Stimulated activated CD8-positive, alpha-beta memory T cell treated with anti-CD3 and anti-CD28 coated beads, Interleukin-2, amount 100 ng/mL, for 1 hour (primary cell): ENCODE results near the gene PEAK1.
"Not testable (repeated sequence)": the region's sequence is repeated elsewhere in the genome, so short reads cannot be mapped to it uniquely, and the experiment has no call there.

Experiments
- DNase-seq, 2 donors: peaks; one replicate each; pipeline ENCODE4 v3.0.0-alpha.2; 2020; ENCODE audit warnings: low read depth in 2 of 2

The PEAK1 gene

DNA sequence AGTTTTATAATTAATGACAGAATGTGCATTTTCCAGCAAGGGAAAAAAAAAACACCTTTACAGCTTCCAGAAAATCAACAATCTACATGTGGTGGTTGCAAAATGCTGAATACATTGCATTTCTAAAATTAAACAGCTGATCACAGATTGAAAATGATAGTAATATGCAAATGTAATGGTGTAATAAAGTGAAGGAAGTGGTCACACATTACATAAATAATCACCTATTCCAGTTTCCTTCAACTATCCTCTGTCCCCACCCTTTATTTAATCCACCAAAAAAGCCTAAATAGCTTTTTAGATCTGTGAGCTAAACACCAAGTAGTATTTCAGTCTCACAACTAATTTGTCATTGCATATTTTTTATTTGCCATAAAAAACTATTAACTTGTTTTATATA lies 110.5 kb downstream of the PEAK1 start:
- no peak for DNase-seq

DNA sequence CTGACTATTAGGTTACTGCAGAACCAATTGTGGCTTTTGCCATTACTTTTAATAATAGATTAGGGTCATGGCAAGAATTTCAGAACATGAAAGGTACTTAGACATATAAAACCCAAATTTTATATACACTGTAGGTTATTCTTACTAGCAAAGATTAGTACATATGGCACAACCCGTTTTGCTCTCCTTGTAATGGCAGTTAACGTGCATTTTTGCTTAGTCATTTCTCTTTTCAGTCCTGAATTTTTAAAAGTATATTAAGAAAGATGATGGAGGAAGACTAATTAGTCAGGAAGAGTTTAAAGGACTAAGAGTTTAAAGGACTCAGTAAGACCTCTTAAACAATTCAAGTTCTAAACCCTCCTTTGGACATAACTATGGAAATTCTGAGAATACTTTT lies 114.0 kb downstream of the PEAK1 start:
- DNase-seq, result no peak

DNA sequence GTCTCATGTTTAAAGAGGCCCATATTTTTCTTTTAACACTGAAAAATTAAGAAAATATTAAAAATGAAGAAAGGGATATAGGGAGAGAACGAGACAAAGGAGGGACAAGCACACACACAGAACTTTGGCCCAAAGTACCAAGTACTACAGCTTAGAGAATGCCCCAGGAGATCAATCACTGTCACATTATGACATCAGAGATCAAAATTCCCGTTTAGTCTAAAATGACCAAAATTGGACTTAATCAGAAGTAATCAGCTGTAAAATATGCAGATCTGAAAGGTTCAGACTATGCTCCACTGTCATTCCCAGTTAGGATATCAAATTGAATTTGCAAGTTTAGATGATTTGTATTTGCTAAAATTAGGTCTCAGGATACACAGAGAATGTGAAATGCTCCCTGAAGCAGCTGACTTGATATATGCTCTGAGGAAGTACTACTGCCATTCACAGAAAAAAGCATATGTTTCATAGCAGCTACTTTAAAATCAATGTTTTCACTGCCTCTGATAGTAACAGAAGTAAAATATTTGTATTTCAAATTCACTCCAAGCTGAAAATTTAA lies 123.0 kb downstream of the PEAK1 start:
- DNase-seq, result no peak

DNA sequence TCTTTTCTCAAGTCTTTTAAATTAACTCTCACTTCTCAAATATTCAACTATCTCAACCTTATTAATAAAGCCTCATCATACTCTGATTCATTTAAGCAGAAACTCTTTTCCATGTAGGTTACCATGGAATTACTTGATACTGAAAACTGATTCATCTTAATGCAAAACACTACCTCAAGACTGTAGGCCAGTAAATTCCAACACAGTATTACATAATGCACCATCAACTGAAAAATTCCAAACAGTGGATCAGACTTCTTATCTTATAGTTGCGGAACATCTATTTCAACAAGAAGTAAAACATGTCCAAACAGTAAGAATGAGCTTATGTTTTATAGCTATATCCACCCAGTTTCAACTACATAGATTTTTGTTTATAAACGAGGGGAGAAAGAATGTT lies 124.5 kb downstream of the PEAK1 start:
- no peak for DNase-seq

- no peak for DNase-seq
These were observed 126.8 kb downstream of the PEAK1 start for GRCh38 chr15:77292969-77293558.

- DNase-seq, result no peak
These were observed 128.8 kb downstream of the PEAK1 start for GRCh38 chr15:77291107-77291506.

- DNase-seq, result no peak
These were observed 132.5 kb downstream of the PEAK1 start for GRCh38 chr15:77287385-77287784.

- no peak for DNase-seq
These were observed 134.6 kb downstream of the PEAK1 start for GRCh38 chr15:77285057-77285997.

DNA sequence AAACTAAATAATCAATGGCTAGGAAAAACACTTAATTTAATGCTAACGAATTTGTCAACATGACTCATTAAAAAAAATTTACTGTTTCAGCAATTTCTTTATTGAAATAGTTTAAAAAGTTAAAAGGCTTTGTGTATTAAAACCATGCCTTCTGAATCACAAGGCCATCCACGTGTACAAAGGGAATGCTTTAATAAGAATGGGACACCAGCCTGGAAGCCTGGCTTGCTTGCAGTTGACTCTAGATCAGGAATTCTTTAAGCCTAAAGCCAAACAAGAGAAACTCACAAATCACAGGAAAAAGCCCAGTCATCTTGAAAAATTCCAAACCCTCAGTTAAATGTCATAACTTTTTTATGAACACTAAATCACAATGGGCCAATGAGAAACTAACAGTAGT lies 137.6 kb downstream of the PEAK1 start:
- no peak for DNase-seq

GRCh38 chr15:77276943-77277342 lies 143.0 kb downstream of the PEAK1 start:
- no peak for DNase-seq

GRCh38 chr15:77276096-77276495 lies 143.8 kb downstream of the PEAK1 start:
- no peak for DNase-seq

DNA sequence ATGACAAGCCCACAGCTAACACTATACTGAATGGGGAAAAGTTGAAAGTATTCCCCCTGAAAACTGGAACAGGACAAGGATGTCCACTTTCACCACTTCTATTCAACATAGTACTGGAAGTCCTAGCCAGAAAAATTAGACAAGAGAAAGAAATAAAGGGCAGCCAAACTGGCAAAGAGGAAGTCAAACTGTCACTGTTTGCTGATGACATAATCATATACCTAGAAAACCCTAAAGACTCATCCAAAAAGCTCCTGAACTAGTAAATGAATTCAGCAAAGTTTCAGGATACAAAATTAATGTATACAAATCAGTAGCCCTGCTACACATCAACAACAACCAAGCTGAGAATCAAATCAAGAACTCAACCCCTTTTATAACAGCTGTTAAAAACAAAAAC lies 146.8 kb downstream of the PEAK1 start:
- DNase-seq, result not testable (repeated sequence)

- DNase-seq, result no peak
These were observed 153.1 kb downstream of the PEAK1 start for GRCh38 chr15:77266708-77267386.

- DNase-seq, result no peak
These were observed 164.5 kb downstream of the PEAK1 start for GRCh38 chr15:77255385-77255784.

DNA sequence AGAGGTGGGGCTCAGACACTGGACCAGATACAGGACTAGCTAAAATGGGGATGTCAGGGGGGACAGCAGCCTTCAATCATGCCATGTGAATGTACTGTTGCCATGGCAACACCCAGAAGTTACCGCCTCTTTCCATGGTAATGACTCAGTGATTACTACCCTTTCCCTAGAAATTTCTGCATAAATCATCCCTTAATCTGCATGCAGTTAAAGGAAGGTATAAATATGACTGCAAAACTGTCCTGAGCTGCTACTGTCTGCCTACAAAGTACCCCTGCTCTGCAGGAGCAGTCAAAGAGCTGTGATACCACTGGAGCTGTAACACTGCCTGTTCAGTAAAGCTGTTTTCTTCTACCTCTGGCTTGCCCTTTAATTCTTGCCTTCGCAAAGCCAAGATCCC lies 168.2 kb downstream of the PEAK1 start:
- no peak for DNase-seq

- DNase-seq, result no peak
These were observed 172.8 kb downstream of the PEAK1 start for GRCh38 chr15:77247116-77247515.

DNA sequence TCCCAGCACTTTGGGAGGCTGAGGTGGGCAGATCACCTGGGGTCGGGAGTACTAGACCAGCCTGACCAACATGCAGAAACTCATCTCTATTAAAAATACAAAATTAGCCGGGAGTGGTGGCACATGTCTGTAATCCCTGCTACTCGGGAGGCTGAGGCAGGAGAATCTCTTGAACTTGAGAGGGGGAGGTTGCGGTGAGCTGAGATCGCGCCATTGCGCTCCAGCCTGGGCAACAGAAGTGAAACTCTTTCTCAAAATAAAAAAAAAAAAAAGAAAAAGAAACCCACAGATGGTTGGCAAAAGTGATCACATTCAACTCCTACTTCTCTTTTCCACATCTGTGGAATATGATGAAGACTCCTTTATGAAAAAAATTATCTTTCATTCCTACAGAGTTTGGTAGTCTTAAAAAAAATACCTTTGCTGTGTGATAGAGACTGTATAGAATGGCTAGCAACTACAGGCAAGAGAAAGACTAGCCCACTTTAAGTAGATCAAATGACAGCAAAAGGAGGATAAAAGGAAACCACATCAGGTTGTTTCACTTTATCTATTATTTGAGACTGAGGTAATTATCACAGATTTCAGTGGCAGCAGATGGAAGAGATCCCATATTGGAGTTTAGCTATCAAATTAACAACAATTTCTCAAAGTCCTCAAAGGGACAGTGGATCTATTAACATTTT lies 176.0 kb downstream of the PEAK1 start:
- DNase-seq, result no peak

GRCh38 chr15:77243135-77243534 lies 176.8 kb downstream of the PEAK1 start:
- no peak for DNase-seq

GRCh38 chr15:77239882-77240608 lies 179.9 kb downstream of the PEAK1 start:
- DNase-seq, result no peak

GRCh38 chr15:77235566-77235965 lies 184.3 kb downstream of the PEAK1 start:
- no peak for DNase-seq

GRCh38 chr15:77228828-77229227 lies 191.1 kb downstream of the PEAK1 start:
- no peak for DNase-seq
